PC-9 (cell line): Measurements from ENCODE around the gene FUOM. TPM values are rescaled to one million over a fixed set of nuclear protein-coding genes. Genes with fewer than 3 reads are reported as not detected.

Experiments
- BruUV-seq: library from RNA; stranded (reverse); fragments of 400-500 nt; replicated peaks from 2 replicates; lab custom pipeline; 2021; lab: Mats Ljungman, UMichigan
- CTCF ChIA-PET: fragments of 300-600 bp; sonication (Branson Sonifier 250); formaldehyde crosslinking; loops from one replicate; lab custom pipeline; 2022; ENCODE audit warnings: antibody characterized with exemption; lab: Charles Lee
- POLR2A ChIA-PET: fragments of 300-600 bp; sonication (Branson Sonifier 250); formaldehyde crosslinking; loops from one replicate; lab custom pipeline; 2022; ENCODE audit warnings: antibody characterized with exemption; ENCODE audit not compliant: unreplicated experiment; lab: Charles Lee
- DNase-seq, 2 experiments: peaks; one replicate each; pipeline versions ENCODE4 v3.0.0 to v3.0.0-alpha.2; 2015 to 2022; ENCODE audit warnings: mixed read lengths in 1 of 2
- H2AFZ ChIP-seq: fragments of 200-600 bp; sonication (generic); 2 replicates; pipeline ENCODE4 v1.8.1; 2017; ENCODE audit warnings: antibody characterized with exemption
- H3F3A ChIP-seq: fragments of 200-600 bp; sonication (generic); 2 replicates; pipeline ENCODE4 v1.8.1; 2017; ENCODE audit warnings: antibody characterized with exemption, mild to moderate bottlenecking, low read depth; ENCODE audit not compliant: insufficient read depth
- H3K27ac ChIP-seq: fragments of 200-600 bp; sonication (generic); 2 replicates; pipeline ENCODE4 v1.6.1; 2016; ENCODE audit warnings: mixed run types
- H3K27me3 ChIP-seq: fragments of 200-600 bp; sonication (generic); 2 replicates; pipeline ENCODE4 v1.6.1; 2016; ENCODE audit warnings: low read depth, mixed run types; ENCODE audit not compliant: insufficient read depth
- H3K36me3 ChIP-seq: fragments of 200-600 bp; sonication (generic); 2 replicates; pipeline ENCODE4 v1.6.1; 2016; ENCODE audit warnings: low read depth, mixed run types
- H3K4me1 ChIP-seq: fragments of 200-600 bp; sonication (generic); replicated peaks from 2 replicates; pipeline ENCODE4 v1.6.1; 2016; ENCODE audit warnings: mixed run types; ENCODE audit not compliant: insufficient read depth
- H3K4me2 ChIP-seq: fragments of 200-600 bp; sonication (generic); 2 replicates; pipeline ENCODE4 v1.6.1; 2017; ENCODE audit warnings: mixed run types
- H3K4me3 ChIP-seq: fragments of 200-600 bp; sonication (generic); 2 replicates; pipeline ENCODE4 v1.6.1; 2016; ENCODE audit warnings: mixed run types
- H3K79me2 ChIP-seq: fragments of 200-600 bp; sonication (generic); 2 replicates; pipeline ENCODE4 v1.6.1; 2017; ENCODE audit warnings: low read depth, mixed run types
- H3K9me2 ChIP-seq: fragments of 200-600 bp; sonication (generic); 2 replicates; pipeline ENCODE4 v1.8.1; 2017; ENCODE audit warnings: mild to moderate bottlenecking; ENCODE audit not compliant: insufficient read depth
- H3K9me3 ChIP-seq: fragments of 200-600 bp; sonication (generic); 2 replicates; pipeline ENCODE4 v1.8.1; 2016; ENCODE audit warnings: low read depth; ENCODE audit not compliant: insufficient read depth
- H4K20me1 ChIP-seq: fragments of 200-600 bp; sonication (generic); 2 replicates; pipeline ENCODE4 v1.8.1; 2017; ENCODE audit not compliant: insufficient read depth
- CTCF ChIP-seq: fragments of 200-600 bp; sonication (generic); conservative IDR thresholded peaks from 2 replicates; pipeline ENCODE4 v1.6.1; 2017; ENCODE audit warnings: mixed run types, antibody characterized with exemption, mild to moderate bottlenecking, moderate library complexity
- EZH2 ChIP-seq: fragments of 200-600 bp; sonication (generic); IDR thresholded peaks from 2 replicates; pipeline ENCODE4 v1.8.0; 2017; ENCODE audit warnings: antibody characterized with exemption, low read depth
- intact Hi-C: fragments of 100-400 bp; cut with micrococcal nuclease; formaldehyde crosslinking; loops from one replicate; pipeline ENCODE4 v1.10.0; 2022; ENCODE audit not compliant: unreplicated experiment
- total RNA-seq: library from RNA; stranded (reverse); gene quantifications from 2 replicates; pipeline ENCODE4 v1.2.3, GENCODE V29; 2021

Gene FUOM
- total RNA-seq, 1 experiment from 2014 or later = 7.4 TPM

GRCh38 chr10:133349160-133349568, 8.7 kb downstream of the FUOM start:
- Histone ChIP-seq H3K4me2 (no peak overlapping the region), H3K36me3 (no peaks in the 10 kb centered on the region), H3K4me3 (no peak overlapping the region), H4K20me1 (no peaks in the 10 kb centered on the region), H3K9me3 (no peaks in the 10 kb centered on the region), H3K4me1 (no peaks in the 10 kb centered on the region), H3F3A (no peaks in the 10 kb centered on the region), H3K79me2 (no peaks in the 10 kb centered on the region), H2AFZ (no peak overlapping the region), H3K27ac (no peak overlapping the region), H3K9me2 (no peaks in the 10 kb centered on the region), H3K27me3 (no peaks in the 10 kb centered on the region)
- DNase-seq = no peak
- intact Hi-C loops = no loop called here
- no TSS peak for BruUV-seq
- POLR2A ChIA-PET = no interaction called here
- TF ChIP-seq EZH2 (no peak), CTCF (no peak)
- CTCF ChIA-PET = no interaction called here

GRCh38 chr10:133347710-133348517, 9.9 kb downstream of the FUOM start:
- Histone ChIP-seq H3K4me3 (no peak overlapping the region), H3K4me2 (no peak overlapping the region), H3K79me2 (no peaks in the 10 kb centered on the region), H2AFZ (no peak overlapping the region), H3K36me3 (no peaks in the 10 kb centered on the region), H4K20me1 (no peaks in the 10 kb centered on the region), H3K9me3 (no peaks in the 10 kb centered on the region), H3F3A (no peaks in the 10 kb centered on the region), H3K27ac (no peak overlapping the region), H3K4me1 (no peaks in the 10 kb centered on the region), H3K27me3 (no peaks in the 10 kb centered on the region), H3K9me2 (no peaks in the 10 kb centered on the region)
- POLR2A ChIA-PET = no interaction called here
- intact Hi-C loops = no loop called here
- CTCF ChIA-PET = no interaction called here
- DNase-seq = no peak
- no TSS peak for BruUV-seq
- TF ChIP-seq CTCF (no peak), EZH2 (no peak)

GRCh38 chr10:133346413-133346812, 11.4 kb downstream of the FUOM start:
- POLR2A ChIA-PET = no interaction called here
- CTCF ChIA-PET = no interaction called here

More at GRCh38 chr10:133346413-133346812, 11.4 kb downstream of the FUOM start:
- Histone ChIP-seq H3F3A (no peaks in the 10 kb centered on the region), H3K9me2 (no peaks in the 10 kb centered on the region), H3K27me3 (no peaks in the 10 kb centered on the region), H3K9me3 (no peaks in the 10 kb centered on the region), H3K79me2 (no peaks in the 10 kb centered on the region), H4K20me1 (no peaks in the 10 kb centered on the region), H3K4me2 (no peak overlapping the region), H3K27ac (no peak overlapping the region), H3K36me3 (no peaks in the 10 kb centered on the region), H3K4me1 (no peaks in the 10 kb centered on the region), H2AFZ (no peak overlapping the region), H3K4me3 (no peak overlapping the region)
- TF ChIP-seq EZH2 (no peak), CTCF (no peak)
- intact Hi-C loops = no loop called here
- no peak for DNase-seq
- no TSS peak for BruUV-seq
